Testis (tissue), 3 donors: ENCODE results near the gene IGSF21. TPM values are rescaled to one million over a fixed set of nuclear protein-coding genes. Genes with fewer than 3 reads are reported as not detected.

Source experiments
- DNase-seq: peaks from one replicate; pipeline ENCODE4 v3.0.0-alpha.2; 2019
- H3K27ac ChIP-seq, 2 donors: fragments of 200-600 bp; sonication (generic); one replicate each; pipeline ENCODE4 v1.5.1; 2019
- H3K27me3 ChIP-seq: fragments of 200-600 bp; sonication (generic); one replicate; pipeline ENCODE4 v1.5.1; 2019
- H3K36me3 ChIP-seq: fragments of 200-600 bp; sonication (generic); one replicate; pipeline ENCODE4 v1.5.1; 2017; ENCODE audit warnings: low read depth; ENCODE audit errors: missing control alignments
- H3K4me1 ChIP-seq: fragments of 200-600 bp; sonication (generic); one replicate; pipeline ENCODE4 v1.5.1; 2019
- H3K4me3 ChIP-seq, 2 donors: fragments of 200-600 bp; sonication (generic); one replicate each; pipeline ENCODE4 v1.5.1; 2017 to 2019
- H3K9me3 ChIP-seq: fragments of 200-600 bp; sonication (generic); one replicate; pipeline ENCODE4 v1.5.1; 2017
- CTCF ChIP-seq, 3 experiments: fragments of 450-650 bp in 2 of 3; fragments of 200-600 bp in 1 of 3; sonication (generic) in 1 of 3; IDR thresholded peaks; one replicate each; pipeline ENCODE4 v1.5.1; 2016 to 2019; ENCODE audit warnings: antibody characterized with exemption in 3 of 3, mild to moderate bottlenecking in 2 of 3, moderate library complexity in 1 of 3
- POLR2A ChIP-seq: fragments of 450-650 bp; IDR thresholded peaks from one replicate; pipeline ENCODE4 v1.6.1; 2017; ENCODE audit warnings: antibody characterized with exemption, mild to moderate bottlenecking, moderate library complexity
- WGBS, 2 donors: methylation state at CpG; one replicate each; pipeline ENCODE4 v1.1.5; 2018; 5-methylcytosine and 5-hydroxymethylcytosine counted together
- intact Hi-C: fragments of 100-400 bp; cut with DNase I; formaldehyde crosslinking; loops from one replicate; pipeline ENCODE4 v1.15.1; 2023; ENCODE audit warnings: low total_unique reads
- polyA plus RNA-seq: library from polyadenylated mRNA; stranded (reverse); fragments of 350-450 nt; fragmentation: Illumina TruSeq; extraction: RNeasy Lipid Tissue Mini Kit (QIAGEN cat#74804); gene quantifications from one replicate; pipeline ENCODE4 v1.2.3, GENCODE V29; 2014; ENCODE audit warnings: low read depth, low replicate concordance; ENCODE audit not compliant: insufficient read depth
- total RNA-seq, 2 donors: library from RNA; depleted of rRNA; stranded (reverse); fragments of >200 nt; gene quantifications; one replicate each; pipeline ENCODE4 v1.2.3, GENCODE V29; 2016

IGSF21 gene
- total and polyA plus RNA-seq, 3 donors from 2014 or later = 1.7 to 4.2 (median 2.9) TPM

- H3K27me3 ChIP-seq = no peaks in the 10 kb centered on the region
- H3K4me3 ChIP-seq = no peak overlapping the region
- intact Hi-C loops = no loop called here
- DNase-seq = no peak
- H3K27ac ChIP-seq = no peak overlapping the region
- TF ChIP-seq CTCF (IDR thresholded peaks at IDR 0.05) (no peak), POLR2A (no peak)
- WGBS, 2 donors = 76% methylated on average over 8 of the region's 8 CpGs
- H3K9me3 ChIP-seq = no peaks in the 10 kb centered on the region
- no peaks in the 10 kb centered on the region for H3K4me1 ChIP-seq
- no peaks in the 10 kb centered on the region for H3K36me3 ChIP-seq
Measured at GRCh38 chr1:18151436-18152122, 44.0 kb downstream of the IGSF21 start.

GRCh38 chr1:18154430-18155194, 47.0 kb downstream of the IGSF21 start:
- TF ChIP-seq CTCF (IDR thresholded peaks at IDR 0.05) (no peak), POLR2A (no peak)
- no peaks in the 10 kb centered on the region for H3K27me3 ChIP-seq

GRCh38 chr1:18155881-18156385, 48.3 kb downstream of the IGSF21 start:
- no peak for TF ChIP-seq CTCF (IDR thresholded peaks at IDR 0.05)
- WGBS, 2 donors = 84 to 92% methylated on average over 11 to 13 of the region's 13 CpGs
- intact Hi-C loops = no loop called here
- Histone ChIP-seq H3K27ac (no peak overlapping the region), H3K4me1 (no peaks in the 10 kb centered on the region), H3K36me3 (no peaks in the 10 kb centered on the region), H3K4me3 (no peak overlapping the region), H3K27me3 (no peaks in the 10 kb centered on the region), H3K9me3 (no peaks in the 10 kb centered on the region)
- no peak for DNase-seq

More at GRCh38 chr1:18154430-18155194, 47.0 kb downstream of the IGSF21 start:
- no peak for DNase-seq
- Histone ChIP-seq H3K4me1 (no peaks in the 10 kb centered on the region), H3K27ac (no peak overlapping the region), H3K9me3 (no peaks in the 10 kb centered on the region), H3K36me3 (no peaks in the 10 kb centered on the region), H3K4me3 (no peak overlapping the region)
- WGBS, 2 donors = 67 to 71% methylated on average over 3 of the region's 3 CpGs
- intact Hi-C loops = no loop called here

- TF ChIP-seq CTCF (IDR thresholded peaks at IDR 0.05) (no peak), POLR2A (no peak)
Measured at GRCh38 chr1:18157352-18157751, 49.8 kb downstream of the IGSF21 start.

More at GRCh38 chr1:18157352-18157751, 49.8 kb downstream of the IGSF21 start:
- Histone ChIP-seq H3K27ac (no peak overlapping the region), H3K36me3 (no peaks in the 10 kb centered on the region), H3K4me3 (no peak overlapping the region), H3K9me3 (no peaks in the 10 kb centered on the region), H3K4me1 (no peaks in the 10 kb centered on the region), H3K27me3 (no peaks in the 10 kb centered on the region)
- intact Hi-C loops = no loop called here
- WGBS, 2 donors = 77 to 81% methylated on average over 10 of the region's 10 CpGs
- no peak for DNase-seq
